MM.1S (cell line): ENCODE measurements around the gene TSHZ3.

Experiments
- EZH2 ChIP-seq: fragments of 300-600 bp; sonication (generic); optimal IDR thresholded peaks from 2 replicates; pipeline ENCODE3; 2017; ENCODE audit warnings: low read depth, mild to moderate bottlenecking, antibody characterized with exemption, low read length, mixed read lengths
- TF ChIP-seq, protein P1 (sequence below): fragments of 300-600 bp; sonication (generic); IDR thresholded peaks from 2 replicates; pipeline ENCODE4 v1.5.1; 2016; ENCODE audit warnings: antibody characterized with exemption, low read length, mixed read lengths

DNA sequence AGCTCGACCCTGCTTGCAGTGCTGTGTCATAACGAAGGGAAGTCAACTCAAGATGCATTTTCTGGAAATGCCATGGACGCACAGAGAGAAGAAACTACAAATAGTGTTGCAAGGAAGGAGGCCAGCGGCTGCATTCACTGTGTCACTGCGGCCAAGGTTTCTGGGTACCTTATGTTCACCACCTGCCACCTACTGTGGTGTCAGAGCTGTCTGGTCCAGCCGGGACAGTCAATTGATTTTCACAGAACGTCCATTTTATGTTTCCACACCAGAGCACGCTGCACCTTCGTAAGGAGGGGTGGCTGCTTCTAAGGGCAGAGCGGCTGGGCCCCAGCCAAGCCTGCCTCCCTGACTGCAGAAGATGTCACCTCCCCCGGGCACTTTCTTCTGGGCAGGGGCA lies 17.7 kb downstream of the TSHZ3 start:
- TF ChIP-seq, protein P1, sequence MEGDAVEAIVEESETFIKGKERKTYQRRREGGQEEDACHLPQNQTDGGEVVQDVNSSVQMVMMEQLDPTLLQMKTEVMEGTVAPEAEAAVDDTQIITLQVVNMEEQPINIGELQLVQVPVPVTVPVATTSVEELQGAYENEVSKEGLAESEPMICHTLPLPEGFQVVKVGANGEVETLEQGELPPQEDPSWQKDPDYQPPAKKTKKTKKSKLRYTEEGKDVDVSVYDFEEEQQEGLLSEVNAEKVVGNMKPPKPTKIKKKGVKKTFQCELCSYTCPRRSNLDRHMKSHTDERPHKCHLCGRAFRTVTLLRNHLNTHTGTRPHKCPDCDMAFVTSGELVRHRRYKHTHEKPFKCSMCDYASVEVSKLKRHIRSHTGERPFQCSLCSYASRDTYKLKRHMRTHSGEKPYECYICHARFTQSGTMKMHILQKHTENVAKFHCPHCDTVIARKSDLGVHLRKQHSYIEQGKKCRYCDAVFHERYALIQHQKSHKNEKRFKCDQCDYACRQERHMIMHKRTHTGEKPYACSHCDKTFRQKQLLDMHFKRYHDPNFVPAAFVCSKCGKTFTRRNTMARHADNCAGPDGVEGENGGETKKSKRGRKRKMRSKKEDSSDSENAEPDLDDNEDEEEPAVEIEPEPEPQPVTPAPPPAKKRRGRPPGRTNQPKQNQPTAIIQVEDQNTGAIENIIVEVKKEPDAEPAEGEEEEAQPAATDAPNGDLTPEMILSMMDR, result no peak
- no peak for TF ChIP-seq EZH2
